ENCODE measurements around the gene ZMIZ1.

Gene ZMIZ1

GRCh38 chr10:79299397-79300241 lies 230.9 kb downstream of the ZMIZ1 start:
- DNase-seq: no peak

- no peak for DNase-seq
These were observed 231.9 kb downstream of the ZMIZ1 start for GRCh38 chr10:79300711-79301110.

GRCh38 chr10:79301754-79302530 lies 233.2 kb downstream of the ZMIZ1 start:
- DNase-seq: no peak

DNA sequence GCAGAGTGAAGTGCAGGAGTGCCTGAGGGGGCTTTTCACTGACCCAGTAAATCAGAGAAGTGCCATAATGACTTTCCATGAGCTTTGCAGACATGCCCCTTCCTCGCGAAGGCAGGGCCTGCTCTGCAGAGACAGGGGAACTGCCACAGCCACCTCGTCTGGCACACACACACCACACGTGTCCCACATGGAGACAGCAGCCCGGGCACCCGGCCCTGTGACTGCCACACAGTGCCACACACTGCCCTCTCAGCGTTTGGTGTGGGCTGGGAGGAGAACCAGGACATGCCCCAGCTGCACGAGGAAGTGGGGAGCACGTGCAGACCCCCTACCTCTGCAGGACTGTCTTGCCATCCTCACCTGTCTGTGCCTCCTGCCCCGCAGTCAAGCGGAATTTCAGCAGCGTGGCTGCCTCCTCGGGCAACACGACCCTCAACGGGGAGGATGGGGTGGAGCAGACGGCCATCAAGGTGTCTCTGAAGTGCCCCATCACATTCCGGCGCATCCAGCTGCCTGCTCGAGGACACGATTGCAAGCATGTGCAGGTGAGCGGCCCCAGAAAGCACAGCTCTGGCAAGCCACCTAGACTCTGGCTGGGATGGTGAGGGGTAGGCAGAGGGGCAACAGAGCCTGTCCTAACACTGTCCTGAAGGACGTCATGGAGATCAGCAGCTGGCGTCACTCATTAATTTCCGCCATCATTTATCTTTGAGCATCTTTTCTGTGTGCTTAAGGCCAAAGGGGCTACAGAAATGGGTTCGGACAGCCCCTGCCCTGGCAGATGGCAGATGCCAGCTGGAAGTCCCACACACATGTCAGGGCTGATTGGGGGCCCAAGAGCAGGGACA lies 235.1 kb downstream of the ZMIZ1 start:
- DNase-seq: no peak

GRCh38 chr10:79304479-79305087 lies 235.8 kb downstream of the ZMIZ1 start:
- DNase-seq: no peak

DNA sequence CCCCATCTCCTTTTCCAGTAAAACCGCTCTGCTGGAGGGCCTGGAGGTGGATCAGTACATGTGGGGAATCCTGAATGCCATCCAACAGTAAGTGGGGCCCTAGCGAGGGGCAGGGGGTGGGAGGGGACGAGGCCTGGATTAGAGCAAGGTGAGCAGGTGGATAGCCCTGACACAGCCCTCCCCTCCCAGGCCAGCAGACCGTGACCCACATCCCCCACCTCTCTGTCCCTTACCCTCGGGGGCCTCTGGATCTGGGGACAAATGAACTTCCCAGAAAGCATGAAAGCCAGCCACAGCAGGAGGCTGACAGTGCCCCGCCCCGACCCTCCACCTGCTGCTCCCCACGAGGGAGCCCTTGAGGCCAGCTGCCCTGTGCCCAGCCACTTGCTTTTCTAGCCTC lies 236.7 kb downstream of the ZMIZ1 start:
- no peak for DNase-seq

- DNase-seq: no peak
These were observed 237.2 kb downstream of the ZMIZ1 start for GRCh38 chr10:79305988-79306387.

GRCh38 chr10:79306644-79307220 lies 238.0 kb downstream of the ZMIZ1 start:
- no peak for DNase-seq

- no peak for DNase-seq
These were observed 239.2 kb downstream of the ZMIZ1 start for GRCh38 chr10:79308016-79308415.

GRCh38 chr10:79308969-79309665 lies 240.4 kb downstream of the ZMIZ1 start:
- DNase-seq: no peak

- no peak for DNase-seq
These were observed 241.6 kb downstream of the ZMIZ1 start for GRCh38 chr10:79310200-79310865.

- DNase-seq: no peak
These were observed 242.3 kb downstream of the ZMIZ1 start for GRCh38 chr10:79310911-79311573.

DNA sequence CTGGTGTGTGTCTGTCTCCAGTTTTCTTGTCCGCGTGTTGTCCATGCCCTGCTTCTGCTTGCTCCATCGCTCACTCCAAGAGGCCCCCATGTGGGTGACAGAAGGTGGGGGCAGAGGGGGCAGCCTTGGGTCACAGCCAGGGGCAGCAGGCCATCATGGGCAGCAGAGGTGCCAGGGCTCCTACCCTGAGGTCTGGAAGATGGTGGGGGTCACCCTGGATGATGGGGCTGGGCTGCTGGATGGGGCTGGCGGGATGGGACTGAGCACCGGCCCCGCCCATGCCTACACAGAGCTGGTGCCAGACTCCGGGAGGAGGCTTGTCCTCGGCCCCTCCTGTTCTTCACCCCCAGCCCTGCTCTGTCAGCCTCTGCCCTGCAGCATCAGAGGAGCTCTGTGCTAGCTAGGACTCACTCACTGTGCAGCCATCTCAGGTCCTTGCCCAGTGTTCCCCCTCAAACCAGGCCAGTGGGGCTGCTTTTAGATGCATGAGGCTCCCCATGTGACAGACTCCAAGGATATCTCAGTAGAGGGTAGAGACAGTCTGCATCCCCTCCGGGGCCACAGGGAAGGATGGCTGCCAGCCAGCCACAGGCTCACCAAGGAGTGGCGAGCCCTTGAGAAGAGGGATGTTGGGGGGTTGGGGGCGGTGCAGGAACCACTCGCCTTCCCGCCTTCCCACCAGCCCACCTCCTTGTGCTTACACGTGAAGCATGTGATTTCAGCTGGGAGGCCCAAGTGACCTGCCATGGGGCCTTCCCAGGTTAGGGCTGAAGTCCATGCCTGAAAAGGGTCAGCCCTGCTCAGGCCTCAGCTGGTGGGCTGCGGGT lies 243.0 kb downstream of the ZMIZ1 start:
- no peak for DNase-seq

DNA sequence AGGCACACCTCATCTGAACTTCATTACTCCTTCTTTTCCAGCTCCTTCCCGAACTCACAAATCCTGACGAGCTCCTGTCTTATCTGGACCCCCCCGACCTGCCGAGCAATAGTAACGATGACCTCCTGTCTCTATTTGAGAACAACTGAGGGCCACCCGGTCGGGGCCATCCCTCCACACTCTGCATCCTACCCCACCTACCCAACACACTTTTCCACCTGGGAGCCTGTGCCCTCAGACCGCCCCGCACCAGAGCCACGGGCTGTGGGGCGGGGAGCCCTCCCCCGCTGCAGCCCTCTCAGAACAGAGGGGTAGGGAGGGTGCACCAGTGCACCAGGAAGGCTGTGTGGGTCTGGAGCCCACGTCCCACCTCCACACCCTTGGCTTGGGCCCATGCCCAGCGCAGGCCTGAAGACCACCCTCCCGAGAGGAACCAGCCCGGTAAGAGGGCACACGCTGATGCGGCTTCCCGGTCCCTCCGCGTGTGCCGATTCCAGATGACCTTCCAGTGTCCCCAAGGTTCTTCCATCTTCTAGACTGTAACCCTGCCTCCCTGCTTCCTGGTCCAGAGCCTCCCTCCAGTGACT lies 243.9 kb downstream of the ZMIZ1 start:
- no peak for DNase-seq

DNA sequence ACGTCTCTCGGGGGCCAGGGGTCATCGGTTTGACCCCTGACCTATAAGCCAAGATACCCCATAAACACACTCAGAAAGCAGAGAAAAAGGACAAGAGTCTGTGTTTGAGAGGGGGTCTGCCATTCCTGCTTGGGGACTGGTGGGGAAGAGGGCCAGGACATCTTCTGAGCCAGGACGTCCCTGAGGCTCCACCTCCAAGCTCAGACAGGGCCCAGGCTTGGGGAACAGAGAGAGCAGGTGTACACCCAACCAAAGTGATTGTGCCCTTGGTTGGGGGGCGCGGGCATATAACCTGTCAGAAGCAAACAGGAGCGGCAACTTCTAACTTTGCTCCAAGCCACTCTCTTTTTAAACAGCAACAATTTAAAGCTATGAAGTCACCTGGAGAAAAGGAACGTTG lies 244.6 kb downstream of the ZMIZ1 start:
- no peak for DNase-seq

- DNase-seq: no peak
These were observed 245.2 kb downstream of the ZMIZ1 start for GRCh38 chr10:79313911-79314439.

DNA sequence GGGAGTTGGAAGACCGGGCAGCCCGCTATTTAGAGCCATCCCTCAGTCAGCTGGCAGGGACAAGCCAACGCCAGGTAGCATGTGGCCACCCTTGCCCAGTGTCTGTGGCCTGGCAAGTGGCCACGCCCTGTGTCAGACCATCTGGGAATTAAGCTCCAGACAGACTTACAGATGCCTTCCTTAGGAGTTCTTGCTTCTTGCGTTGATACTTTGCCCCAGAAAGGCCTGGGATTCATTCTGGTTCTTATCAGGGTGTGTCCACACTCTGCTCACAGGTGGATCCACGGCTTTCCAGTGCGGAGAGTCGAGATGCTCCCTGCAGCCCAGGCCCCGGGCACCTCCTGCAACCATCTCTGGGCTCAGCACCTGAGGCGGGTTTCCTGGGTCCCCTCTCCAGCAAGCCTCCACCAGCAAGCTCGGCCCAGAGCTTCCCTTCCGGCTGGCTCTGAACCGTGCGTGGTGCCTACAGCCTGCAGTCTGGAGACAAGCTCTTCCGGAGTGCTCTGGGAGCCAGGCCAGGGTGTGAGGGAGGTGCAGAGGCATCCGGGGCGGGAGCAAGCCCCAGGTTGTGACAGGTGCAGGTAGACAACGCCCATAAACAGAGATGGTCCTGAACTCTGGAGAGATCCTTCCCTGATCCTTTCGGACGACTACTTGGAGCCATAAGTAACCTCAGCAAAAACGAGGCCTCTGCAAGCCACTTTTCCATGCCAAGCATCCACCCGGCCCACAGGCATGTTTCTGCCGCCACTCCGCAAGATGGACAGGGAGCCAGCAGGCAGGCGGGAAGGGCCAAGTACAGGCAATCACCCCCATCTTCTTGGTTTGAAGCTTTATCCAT lies 246.2 kb downstream of the ZMIZ1 start:
- no peak for DNase-seq

GRCh38 chr10:79315602-79315920 lies 246.8 kb downstream of the ZMIZ1 start:
- no peak for DNase-seq

Data from stimulated activated naive CD4-positive, alpha-beta T cell treated with Interleukin-2 at 50 U/mL for 16 hours (primary cell).